ENCODE results near the gene GMPR2. TPM values are rescaled to one million over a fixed set of nuclear protein-coding genes. Genes with fewer than 3 reads are reported as not detected.

Gene GMPR2
- total RNA-seq: 10 to 100 TPM; 39.0 to 57.2 (median 49.0) TPM

DNA sequence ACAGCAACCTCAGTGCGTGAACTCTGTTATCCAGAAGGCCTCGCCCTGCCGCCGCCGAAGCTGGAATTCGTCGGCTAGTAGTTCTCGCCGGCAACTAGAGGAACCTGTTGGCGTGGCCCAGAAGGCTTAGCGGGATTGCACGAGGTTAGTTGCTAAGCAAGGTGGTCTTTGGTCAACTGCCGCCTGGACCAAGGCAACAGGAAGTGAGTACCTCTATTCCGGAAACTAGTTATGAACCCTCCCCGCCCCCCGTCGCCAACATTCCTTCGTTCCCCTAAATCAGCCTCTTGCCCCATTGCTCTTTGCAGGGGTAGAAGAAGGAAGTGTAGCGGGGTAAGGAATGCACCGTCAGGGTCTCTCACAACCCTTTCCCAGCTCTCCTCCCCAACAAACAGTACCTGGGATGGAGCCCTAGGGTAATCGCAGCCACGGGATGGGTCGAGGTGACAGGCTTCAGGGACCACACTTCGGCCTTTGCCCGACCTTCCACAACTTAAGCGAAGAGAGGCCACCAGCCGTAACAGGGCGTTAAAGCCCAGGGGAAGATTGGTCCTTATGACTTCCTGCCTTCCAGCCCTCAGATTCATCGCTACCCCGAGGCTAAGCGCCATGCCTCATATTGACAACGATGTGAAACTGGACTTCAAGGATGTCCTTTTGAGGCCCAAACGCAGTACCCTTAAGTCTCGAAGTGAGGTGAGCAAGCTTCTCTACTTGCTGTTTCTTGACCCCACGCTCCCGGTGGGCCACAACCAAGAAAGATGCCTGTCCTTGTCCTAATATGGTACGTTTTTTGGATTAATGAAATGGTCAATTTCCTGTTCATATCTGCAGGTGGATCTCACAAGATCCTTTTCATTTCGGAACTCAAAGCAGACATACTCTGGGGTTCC is at the start of gene GMPR2:
TSS of gene GMPR2 (plus strand) at position 285 of the 893 bp plus-strand sequence. CDS start at position 610, 325 bp downstream.
- peak within 1 kb of the TSS; percentile 81 for H3K4me3 ChIP-seq (ENCODE audit: low read depth, poor library complexity, severe bottlenecking)
- intact Hi-C loops (cut with DNase I; ENCODE audit: low total_unique reads): no loop called here
- DNase-seq (ENCODE audit: low spot score in 2 of 2): no peak
- TF ChIP-seq POLR2A (IDR thresholded peaks at IDR 0.05): no peak
- TF ChIP-seq, protein P1, sequence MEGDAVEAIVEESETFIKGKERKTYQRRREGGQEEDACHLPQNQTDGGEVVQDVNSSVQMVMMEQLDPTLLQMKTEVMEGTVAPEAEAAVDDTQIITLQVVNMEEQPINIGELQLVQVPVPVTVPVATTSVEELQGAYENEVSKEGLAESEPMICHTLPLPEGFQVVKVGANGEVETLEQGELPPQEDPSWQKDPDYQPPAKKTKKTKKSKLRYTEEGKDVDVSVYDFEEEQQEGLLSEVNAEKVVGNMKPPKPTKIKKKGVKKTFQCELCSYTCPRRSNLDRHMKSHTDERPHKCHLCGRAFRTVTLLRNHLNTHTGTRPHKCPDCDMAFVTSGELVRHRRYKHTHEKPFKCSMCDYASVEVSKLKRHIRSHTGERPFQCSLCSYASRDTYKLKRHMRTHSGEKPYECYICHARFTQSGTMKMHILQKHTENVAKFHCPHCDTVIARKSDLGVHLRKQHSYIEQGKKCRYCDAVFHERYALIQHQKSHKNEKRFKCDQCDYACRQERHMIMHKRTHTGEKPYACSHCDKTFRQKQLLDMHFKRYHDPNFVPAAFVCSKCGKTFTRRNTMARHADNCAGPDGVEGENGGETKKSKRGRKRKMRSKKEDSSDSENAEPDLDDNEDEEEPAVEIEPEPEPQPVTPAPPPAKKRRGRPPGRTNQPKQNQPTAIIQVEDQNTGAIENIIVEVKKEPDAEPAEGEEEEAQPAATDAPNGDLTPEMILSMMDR (IDR thresholded peaks at IDR 0.05): no peak
- 4% methylated on average over 38 of the region's 38 CpGs for WGBS, 2 donors

DNA sequence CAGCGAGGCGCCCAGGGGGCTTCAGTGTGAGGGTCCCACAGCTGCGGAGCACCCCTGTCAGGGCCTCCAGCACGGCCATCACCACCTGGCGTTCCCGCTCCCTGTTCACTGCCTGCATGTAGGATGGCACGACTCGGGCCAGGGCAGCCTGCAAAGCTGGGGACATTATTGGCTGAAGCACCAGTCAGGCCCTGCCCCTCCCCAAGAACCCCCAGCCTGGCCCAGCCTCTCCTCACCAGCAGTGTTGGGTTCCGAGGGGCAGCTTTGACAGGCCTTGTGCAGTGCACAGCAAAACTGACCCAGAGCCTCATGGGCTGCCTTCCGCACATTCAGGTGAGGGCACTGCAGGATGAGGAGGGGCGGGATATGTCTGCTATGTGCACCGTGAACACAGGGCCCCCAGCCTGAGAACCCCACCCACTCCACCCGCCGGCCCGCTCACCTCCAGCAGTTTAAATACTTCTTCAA is 49.7 kb upstream of the GMPR2 start:
- no peak for DNase-seq (ENCODE audit: low spot score in 2 of 2)
- H3K4me3 ChIP-seq (ENCODE audit: low read depth, poor library complexity, severe bottlenecking): no peak overlapping the region
- WGBS, 2 donors: 89 to 97% methylated on average over 11 to 15 of the region's 15 CpGs
- intact Hi-C loops (cut with DNase I; ENCODE audit: low total_unique reads): no loop called here
- TF ChIP-seq, protein P1 (IDR thresholded peaks at IDR 0.05): no peak
- no peak for TF ChIP-seq POLR2A (IDR thresholded peaks at IDR 0.05)

DNA sequence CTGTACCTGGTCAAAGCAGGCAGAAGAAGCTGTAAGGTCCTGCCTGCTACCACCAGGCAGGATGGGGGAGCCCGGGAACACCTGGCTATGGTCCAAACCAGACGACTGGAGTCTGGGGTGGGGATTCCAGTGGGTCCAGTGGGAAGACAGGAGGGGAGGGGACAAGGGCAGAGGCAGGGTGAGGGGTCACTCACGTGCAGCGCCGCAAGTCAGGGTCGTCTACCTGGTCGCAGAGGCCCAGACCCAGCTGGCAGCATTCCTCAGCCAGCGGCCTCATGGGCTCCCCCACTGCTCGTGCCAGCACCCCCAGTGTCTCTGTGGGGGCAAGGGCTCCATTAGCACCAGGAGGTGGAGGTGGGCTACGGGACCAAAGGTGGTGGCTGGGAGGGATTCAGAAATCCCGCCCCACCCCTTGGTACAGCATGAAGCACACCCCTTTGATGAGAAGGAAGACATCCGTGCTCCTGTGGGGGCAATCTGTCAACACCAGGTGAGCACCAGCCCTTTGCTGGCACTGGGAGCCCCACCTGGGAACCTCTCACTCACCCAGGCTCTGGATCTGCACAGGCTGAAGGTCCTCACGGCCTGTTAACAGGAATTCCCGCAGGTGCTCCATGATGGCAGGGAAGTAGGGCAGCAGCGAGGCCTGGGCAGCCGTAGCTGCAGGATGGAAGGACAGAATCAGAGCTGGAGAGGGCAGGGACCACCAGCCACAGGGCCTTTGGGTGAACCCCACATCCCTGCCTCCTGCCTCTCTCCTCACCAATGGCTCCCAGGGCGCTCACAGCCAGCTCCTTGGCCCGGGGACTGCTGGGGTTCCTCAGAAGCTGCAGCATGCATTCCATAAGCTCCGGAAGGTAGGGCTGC is 48.4 kb upstream of the GMPR2 start:
- intact Hi-C loops (cut with DNase I; ENCODE audit: low total_unique reads): no loop called here
- H3K4me3 ChIP-seq (ENCODE audit: low read depth, poor library complexity, severe bottlenecking): no peak overlapping the region
- no peak for TF ChIP-seq POLR2A (IDR thresholded peaks at IDR 0.05)
- TF ChIP-seq, protein P1 (IDR thresholded peaks at IDR 0.05): no peak
- 86 to 87% methylated on average over 15 to 19 of the region's 19 CpGs for WGBS, 2 donors
- DNase-seq (ENCODE audit: low spot score in 2 of 2): no peak

DNA sequence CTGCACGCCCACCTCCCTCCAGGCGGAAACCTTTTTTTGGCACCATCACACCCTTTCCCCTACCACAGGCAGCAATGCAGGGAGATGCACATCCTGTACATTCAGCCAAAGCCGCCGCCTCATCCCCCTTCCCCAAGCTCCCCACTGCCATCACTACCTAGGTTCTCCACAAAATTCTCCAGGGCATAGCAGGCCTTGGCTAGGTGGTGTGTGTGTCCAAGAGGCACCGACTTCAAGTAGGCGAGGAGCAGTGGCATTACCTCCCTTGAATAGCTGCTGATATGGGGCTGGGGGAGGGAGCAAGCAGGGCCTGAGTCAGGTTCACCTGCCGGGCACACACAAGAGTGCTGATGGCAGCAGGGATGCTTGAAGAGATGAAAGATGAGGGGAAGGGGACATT is 47.7 kb upstream of the GMPR2 start:
- H3K4me3 ChIP-seq (ENCODE audit: low read depth, poor library complexity, severe bottlenecking): no peak overlapping the region
- WGBS, 2 donors: 96 to 99% methylated on average over 7 of the region's 7 CpGs
- intact Hi-C loops (cut with DNase I; ENCODE audit: low total_unique reads): no loop called here
- TF ChIP-seq, protein P1 (IDR thresholded peaks at IDR 0.05): no peak
- no peak for TF ChIP-seq POLR2A (IDR thresholded peaks at IDR 0.05)
- no peak for DNase-seq (ENCODE audit: low spot score in 2 of 2)

DNA sequence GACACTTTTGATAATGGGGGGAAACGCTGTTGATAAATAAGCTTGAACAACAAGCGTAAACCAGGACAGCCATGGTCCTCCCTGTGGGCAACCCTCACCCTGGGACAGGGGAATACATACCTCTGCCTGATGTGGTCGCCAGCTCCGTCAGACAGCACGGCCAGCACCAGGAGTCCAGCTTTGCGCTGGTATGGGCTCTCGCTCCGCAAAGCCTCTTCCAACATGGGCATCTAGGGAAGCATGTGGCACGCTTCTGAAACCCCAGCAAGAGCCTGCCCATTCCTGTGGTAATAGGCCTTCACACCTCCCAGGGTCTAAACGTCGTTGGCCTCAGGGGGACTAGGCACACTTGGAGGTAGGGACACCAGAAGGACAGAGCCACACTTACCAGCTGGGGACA is 47.0 kb upstream of the GMPR2 start:
- no peak for DNase-seq (ENCODE audit: low spot score in 2 of 2)
- TF ChIP-seq, protein P1 (IDR thresholded peaks at IDR 0.05): no peak
- no peak for TF ChIP-seq POLR2A (IDR thresholded peaks at IDR 0.05)
- WGBS, 2 donors: 88 to 90% methylated on average over 11 of the region's 11 CpGs
- no peak overlapping the region for H3K4me3 ChIP-seq (ENCODE audit: low read depth, poor library complexity, severe bottlenecking)
- intact Hi-C loops (cut with DNase I; ENCODE audit: low total_unique reads): no loop called here
